ENCODE data around the gene ATXN10. TPM values are rescaled to one million over a fixed set of nuclear protein-coding genes. Genes with fewer than 3 reads are reported as not detected.

The ATXN10 gene
- total and polyA plus RNA-seq, 2 experiments from 2014 or later: 99.0 to 163 TPM

DNA sequence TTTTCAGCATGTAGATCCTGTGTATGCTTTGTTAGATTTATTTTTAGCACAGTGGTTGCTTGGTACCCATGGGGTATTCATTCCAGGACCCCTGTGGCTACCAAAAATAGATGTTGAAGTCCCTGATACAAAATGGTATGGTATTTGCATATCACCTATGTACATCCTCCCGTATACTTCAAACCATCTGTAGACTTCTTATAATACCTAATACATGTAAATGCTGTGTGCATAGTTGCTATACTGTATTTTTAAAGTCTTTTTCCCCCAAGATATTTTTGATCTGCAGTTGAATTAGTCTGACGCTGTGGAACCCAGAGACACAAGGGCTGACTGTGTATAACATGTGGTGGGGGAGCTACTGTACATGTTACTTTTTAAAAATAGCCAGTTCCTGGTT, 101.1 kb downstream of the ATXN10 start:
- Mint-ChIP-seq H3K4me3 (no peak overlapping the region), H3K27me3 (ENCODE audit: insufficient read depth, low read depth, poor library complexity) (peaks cover 5% of the 10 kb centered on the region), H3K4me1 (peaks cover 38% of the 10 kb centered on the region), H3K9me3 (no peaks in the 10 kb centered on the region; the same call in 2 of the 3 replicates), H3K27ac (no peak overlapping the region), H3K36me3 (ENCODE audit: low read depth) (peaks cover 16% of the 10 kb centered on the region; the same call in 2 of the 3 replicates)
- Histone ChIP-seq H3K27ac (ENCODE audit: low read depth) (no peak overlapping the region), H3K9me2 (ENCODE audit: insufficient read depth) (no peaks in the 10 kb centered on the region), H2AFZ (no peak overlapping the region), H3K4me2 (no peak overlapping the region), H3K36me3 (ENCODE audit: insufficient read depth) (no peaks in the 10 kb centered on the region), H3K27me3 (ENCODE audit: insufficient read depth) (no peaks in the 10 kb centered on the region), H3F3A (replicated peaks; ENCODE audit: low read depth) (no peaks in the 10 kb centered on the region), H3K79me2 (replicated peaks; ENCODE audit: insufficient read depth) (peaks cover 33% of the 10 kb centered on the region), H3K4me1 (ENCODE audit: insufficient read depth) (peaks cover 15% of the 10 kb centered on the region), H4K20me1 (replicated peaks; ENCODE audit: insufficient read depth) (peaks cover 3% of the 10 kb centered on the region), H3K4me3 (no peak overlapping the region)
- ATAC-seq (no peak), DNase-seq (ENCODE audit: low spot score) (no peak)
- TF ChIP-seq EZH2phosphoT487 (IDR thresholded peaks at IDR 0.05; ENCODE audit: unreplicated experiment) (no peak), EZH2 (IDR thresholded peaks at IDR 0.05; ENCODE audit: low read depth, unreplicated experiment) (no peak), NANOG (IDR thresholded peaks at IDR 0.05; ENCODE audit: borderline replicate concordance) (no peak)
- TF ChIP-seq, protein P1, sequence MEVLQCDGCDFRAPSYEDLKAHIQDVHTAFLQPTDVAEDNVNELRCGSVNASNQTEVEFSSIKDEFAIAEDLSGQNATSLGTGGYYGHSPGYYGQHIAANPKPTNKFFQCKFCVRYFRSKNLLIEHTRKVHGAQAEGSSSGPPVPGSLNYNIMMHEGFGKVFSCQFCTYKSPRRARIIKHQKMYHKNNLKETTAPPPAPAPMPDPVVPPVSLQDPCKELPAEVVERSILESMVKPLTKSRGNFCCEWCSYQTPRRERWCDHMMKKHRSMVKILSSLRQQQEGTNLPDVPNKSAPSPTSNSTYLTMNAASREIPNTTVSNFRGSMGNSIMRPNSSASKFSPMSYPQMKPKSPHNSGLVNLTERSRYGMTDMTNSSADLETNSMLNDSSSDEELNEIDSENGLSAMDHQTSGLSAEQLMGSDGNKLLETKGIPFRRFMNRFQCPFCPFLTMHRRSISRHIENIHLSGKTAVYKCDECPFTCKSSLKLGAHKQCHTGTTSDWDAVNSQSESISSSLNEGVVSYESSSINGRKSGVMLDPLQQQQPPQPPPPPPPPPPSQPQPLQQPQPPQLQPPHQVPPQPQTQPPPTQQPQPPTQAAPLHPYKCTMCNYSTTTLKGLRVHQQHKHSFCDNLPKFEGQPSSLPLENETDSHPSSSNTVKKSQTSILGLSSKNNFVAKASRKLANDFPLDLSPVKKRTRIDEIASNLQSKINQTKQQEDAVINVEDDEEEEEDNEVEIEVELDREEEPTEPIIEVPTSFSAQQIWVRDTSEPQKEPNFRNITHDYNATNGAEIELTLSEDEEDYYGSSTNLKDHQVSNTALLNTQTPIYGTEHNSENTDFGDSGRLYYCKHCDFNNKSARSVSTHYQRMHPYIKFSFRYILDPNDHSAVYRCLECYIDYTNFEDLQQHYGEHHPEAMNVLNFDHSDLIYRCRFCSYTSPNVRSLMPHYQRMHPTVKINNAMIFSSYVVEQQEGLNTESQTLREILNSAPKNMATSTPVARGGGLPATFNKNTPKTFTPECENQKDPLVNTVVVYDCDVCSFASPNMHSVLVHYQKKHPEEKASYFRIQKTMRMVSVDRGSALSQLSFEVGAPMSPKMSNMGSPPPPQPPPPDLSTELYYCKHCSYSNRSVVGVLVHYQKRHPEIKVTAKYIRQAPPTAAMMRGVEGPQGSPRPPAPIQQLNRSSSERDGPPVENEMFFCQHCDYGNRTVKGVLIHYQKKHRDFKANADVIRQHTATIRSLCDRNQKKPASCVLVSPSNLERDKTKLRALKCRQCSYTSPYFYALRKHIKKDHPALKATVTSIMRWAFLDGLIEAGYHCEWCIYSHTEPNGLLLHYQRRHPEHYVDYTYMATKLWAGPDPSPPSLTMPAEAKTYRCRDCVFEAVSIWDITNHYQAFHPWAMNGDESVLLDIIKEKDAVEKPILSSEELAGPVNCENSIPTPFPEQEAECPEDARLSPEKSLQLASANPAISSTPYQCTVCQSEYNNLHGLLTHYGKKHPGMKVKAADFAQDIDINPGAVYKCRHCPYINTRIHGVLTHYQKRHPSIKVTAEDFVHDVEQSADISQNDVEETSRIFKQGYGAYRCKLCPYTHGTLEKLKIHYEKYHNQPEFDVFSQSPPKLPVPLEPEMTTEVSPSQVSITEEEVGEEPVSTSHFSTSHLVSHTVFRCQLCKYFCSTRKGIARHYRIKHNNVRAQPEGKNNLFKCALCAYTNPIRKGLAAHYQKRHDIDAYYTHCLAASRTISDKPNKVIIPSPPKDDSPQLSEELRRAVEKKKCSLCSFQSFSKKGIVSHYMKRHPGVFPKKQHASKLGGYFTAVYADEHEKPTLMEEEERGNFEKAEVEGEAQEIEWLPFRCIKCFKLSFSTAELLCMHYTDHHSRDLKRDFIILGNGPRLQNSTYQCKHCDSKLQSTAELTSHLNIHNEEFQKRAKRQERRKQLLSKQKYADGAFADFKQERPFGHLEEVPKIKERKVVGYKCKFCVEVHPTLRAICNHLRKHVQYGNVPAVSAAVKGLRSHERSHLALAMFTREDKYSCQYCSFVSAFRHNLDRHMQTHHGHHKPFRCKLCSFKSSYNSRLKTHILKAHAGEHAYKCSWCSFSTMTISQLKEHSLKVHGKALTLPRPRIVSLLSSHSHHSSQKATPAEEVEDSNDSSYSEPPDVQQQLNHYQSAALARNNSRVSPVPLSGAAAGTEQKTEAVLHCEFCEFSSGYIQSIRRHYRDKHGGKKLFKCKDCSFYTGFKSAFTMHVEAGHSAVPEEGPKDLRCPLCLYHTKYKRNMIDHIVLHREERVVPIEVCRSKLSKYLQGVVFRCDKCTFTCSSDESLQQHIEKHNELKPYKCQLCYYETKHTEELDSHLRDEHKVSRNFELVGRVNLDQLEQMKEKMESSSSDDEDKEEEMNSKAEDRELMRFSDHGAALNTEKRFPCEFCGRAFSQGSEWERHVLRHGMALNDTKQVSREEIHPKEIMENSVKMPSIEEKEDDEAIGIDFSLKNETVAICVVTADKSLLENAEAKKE (CRISPR knock-in tag; IDR thresholded peaks at IDR 0.05): no peak

DNA sequence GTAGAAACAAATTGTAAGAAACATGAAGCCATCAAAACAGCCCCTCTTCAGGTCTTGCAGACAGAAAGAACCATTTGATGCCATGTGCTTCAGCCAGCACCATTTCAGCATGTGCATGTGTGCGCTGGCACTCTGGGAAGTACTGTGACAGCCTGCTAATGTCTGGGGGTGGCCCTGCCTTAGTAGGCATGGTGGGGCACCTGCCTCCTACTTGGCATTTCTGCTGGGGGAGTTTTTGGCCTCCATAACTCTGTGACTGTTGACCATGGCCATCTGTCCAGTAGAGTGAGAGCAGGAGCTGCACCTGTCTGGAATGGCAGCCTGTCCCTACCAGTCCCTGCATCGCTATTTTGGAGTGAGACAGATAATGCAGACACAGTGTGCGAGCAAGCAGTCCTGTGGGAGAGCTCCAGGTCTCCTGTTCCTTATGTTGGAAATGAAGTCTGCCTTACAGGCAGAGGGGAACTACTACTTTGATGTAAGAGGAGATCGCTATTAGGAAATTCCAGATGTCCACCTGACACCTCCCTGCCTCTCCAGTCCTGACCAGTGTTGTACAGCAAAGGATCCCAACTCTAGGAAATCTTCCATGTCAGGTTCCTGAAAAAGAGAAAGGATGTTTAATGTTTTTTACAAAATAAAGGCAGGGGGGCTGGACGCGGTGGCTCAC, 102.5 kb downstream of the ATXN10 start:
- peaks cover 8% of the 10 kb centered on the region for H4K20me1 ChIP-seq (replicated peaks; ENCODE audit: insufficient read depth)
- no peaks in the 10 kb centered on the region for H3K27me3 ChIP-seq (ENCODE audit: insufficient read depth)
- no peaks in the 10 kb centered on the region for H3F3A ChIP-seq (replicated peaks; ENCODE audit: low read depth)
- Mint-ChIP-seq H3K27me3 (ENCODE audit: insufficient read depth, low read depth, poor library complexity) (peaks cover 4% of the 10 kb centered on the region), H3K36me3 (ENCODE audit: low read depth) (peaks cover 16% of the 10 kb centered on the region; the same call in 2 of the 3 replicates), H3K9me3 (no peaks in the 10 kb centered on the region; the same call in 2 of the 3 replicates), H3K4me3 (no peak overlapping the region), H3K4me1 (peaks cover 29% of the 10 kb centered on the region), H3K27ac (no peak overlapping the region; the same call in 1 of the 2 replicates)
- no peak overlapping the region for H2AFZ ChIP-seq
- no peaks in the 10 kb centered on the region for H3K36me3 ChIP-seq (ENCODE audit: insufficient read depth)
- peaks cover 9% of the 10 kb centered on the region for H3K4me1 ChIP-seq (ENCODE audit: insufficient read depth)
- no peaks in the 10 kb centered on the region for H3K9me2 ChIP-seq (ENCODE audit: insufficient read depth)
- no peak for ATAC-seq
- no peak overlapping the region for H3K4me2 ChIP-seq
- H3K4me3 ChIP-seq: no peak overlapping the region
- H3K27ac ChIP-seq (ENCODE audit: low read depth): no peak overlapping the region
- DNase-seq (ENCODE audit: low spot score): no peak
- H3K79me2 ChIP-seq (replicated peaks; ENCODE audit: insufficient read depth): peaks cover 36% of the 10 kb centered on the region
- TF ChIP-seq EZH2 (IDR thresholded peaks at IDR 0.05; ENCODE audit: low read depth, unreplicated experiment) (no peak), CREB1 (CRISPR knock-in tag; IDR thresholded peaks at IDR 0.05; ENCODE audit: low read depth) (no peak), NANOG (IDR thresholded peaks at IDR 0.05; ENCODE audit: borderline replicate concordance) (no peak)
- TF ChIP-seq, protein P1 (CRISPR knock-in tag; IDR thresholded peaks at IDR 0.05): no peak

Measured in GM23338 (cell line).